GM19023 (cell line): ENCODE data around the gene CCNQ.

Experiments used
- ATAC-seq: cut with Tn5 transposase; IDR thresholded peaks from one replicate; pipeline ENCODE4 v1.9.1; 2021; ENCODE audit warnings: mild to moderate bottlenecking, moderate library complexity; ENCODE audit not compliant: unreplicated experiment

CCNQ gene

DNA sequence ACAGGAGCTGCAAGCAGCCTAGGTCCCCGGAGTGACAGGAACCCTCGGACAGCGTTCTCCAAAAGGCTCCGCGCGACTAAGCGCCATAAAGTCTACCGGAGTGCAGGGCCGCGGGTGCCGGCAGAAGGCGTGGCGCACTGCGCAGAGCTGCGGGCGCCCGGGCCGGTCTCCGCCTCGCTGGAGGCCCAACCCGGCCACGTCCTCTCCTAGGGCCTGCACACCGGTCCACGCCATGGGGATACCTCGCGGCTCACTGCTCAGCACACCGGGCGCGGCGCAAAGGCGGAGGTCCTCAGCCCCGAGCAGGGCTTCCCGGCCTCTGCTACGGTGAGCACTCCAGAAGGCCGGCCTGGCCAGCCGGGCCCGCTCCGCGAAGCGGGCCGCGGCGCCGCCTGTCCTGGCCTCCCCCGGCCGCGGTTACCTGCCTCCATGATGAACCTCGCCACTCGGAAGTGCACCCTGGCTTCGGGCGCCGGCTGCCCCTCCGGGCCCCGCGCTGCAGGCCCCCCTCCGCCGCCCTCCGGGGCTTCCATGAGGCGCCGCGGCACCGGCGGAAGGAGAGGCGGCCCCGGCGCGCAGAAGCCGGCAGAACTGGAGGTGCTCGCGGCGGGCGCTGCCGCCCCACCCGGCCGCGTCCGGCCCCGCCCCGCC, at the start of gene CCNQ:
CCNQ (minus strand) TSS at position 599 of the 651 bp plus-strand sequence; CDS start at position 533, 66 bp downstream.
- ATAC-seq = peak; percentile 53

DNA sequence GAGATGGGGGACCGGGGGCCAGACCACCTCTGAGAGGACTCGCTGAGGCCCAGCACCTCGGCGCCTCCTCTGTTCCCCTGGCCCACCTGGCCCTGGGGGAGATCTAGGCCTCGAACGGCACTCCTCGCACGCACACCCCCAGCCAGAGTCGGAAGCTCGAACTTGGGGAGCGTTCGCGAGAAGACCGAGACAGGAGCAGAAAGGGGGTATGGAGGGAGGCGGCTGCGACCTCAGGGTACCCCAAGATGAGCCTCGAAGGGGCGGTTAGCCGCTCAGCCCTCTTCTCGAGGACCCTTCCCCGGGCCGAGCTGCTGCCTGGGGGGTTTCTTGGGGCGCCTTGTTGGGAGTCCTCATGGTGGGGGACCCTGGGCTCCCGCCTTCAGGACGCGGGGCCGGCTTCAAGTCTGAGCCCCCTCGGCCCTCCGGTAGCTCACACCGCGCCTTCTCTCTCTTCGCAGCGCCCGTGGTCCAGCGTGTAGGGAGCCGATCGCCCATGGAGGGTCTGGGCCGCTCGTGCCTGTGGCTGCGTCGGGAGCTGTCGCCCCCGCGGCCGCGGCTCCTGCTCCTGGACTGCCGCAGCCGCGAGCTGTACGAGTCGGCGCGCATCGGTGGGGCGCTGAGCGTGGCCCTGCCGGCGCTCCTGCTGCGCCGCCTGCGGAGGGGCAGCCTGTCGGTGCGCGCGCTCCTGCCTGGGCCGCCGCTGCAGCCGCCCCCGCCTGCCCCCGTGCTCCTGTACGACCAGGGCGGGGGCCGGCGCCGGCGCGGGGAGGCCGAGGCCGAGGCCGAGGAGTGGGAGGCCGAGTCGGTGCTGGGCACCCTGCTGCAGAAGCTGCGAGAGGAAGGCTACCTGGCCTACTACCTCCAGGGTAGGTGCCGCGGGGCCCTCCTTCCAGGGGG, 48.8 kb upstream of the CCNQ start:
- no peak for ATAC-seq

DNA sequence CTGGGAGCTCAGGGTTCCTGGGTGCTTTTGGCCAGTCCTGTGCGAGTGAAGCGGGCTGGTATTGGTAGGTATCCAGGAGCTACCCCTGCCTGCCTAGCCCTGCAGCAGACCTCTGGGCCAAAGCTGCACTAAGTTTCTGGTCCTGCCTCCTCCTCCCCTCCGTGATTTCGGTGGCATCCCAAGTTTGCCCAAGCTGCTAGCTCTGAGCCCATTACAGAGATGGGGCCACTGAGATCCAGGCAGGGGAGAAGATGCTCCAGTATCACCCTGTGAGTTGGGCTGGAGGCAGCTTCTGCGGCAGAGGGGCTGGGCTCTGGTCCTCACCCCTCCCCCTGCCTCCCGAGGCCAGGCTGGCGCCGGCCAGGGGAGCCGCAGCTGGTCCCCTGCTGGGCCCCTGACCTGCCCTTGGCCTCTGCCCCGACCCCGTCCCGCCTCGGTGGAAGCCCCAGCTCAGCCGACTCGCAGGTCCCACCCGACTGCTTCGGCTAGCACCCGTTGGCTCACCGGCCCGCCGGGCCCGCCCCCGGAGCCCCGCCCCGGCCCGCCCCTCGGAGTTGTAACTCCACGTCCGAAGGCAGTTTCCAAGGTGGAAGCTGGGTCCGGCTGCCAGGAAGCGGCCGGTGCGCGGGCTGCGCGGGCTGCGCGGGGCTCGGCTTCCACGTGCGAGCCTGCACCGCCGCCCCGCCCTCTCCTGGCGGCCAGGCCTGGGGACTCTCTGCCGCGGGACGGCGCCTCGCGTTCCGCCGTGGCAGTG, 47.9 kb upstream of the CCNQ start, which contains the start of gene DUSP9:
DUSP9 (plus strand) TSS at position 584 of the 754 bp plus-strand sequence. CDS start 751 bp downstream, outside the sequence.
- no peak for ATAC-seq

DNA sequence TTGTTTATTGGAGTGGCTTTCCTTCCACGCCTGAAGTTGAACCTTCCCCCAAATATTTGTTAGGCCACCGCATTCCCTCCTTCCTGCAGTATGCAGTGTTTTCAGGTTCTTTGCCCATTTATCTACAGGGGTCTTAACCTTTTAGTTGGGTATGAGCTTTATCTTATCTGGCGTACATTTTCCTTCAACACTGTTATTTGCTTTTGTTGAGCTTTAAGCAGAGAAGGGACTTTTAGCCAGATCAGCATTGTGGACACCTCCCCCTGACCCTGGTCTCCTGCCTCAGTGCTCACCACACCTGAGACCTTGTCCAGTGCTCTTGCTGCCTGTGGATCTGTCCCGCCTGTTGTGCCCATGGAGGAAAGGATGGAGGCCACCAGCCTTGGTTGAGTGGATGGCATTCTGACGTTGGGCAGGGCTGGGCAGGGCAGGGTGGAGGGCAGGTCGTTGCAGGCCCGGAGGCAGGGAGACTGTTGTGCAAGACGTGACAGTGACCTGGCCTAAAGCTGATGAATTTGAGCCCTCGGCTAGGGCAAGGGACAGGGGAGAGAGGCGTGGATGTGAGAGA, 47.1 kb upstream of the CCNQ start:
- no peak for ATAC-seq

DNA sequence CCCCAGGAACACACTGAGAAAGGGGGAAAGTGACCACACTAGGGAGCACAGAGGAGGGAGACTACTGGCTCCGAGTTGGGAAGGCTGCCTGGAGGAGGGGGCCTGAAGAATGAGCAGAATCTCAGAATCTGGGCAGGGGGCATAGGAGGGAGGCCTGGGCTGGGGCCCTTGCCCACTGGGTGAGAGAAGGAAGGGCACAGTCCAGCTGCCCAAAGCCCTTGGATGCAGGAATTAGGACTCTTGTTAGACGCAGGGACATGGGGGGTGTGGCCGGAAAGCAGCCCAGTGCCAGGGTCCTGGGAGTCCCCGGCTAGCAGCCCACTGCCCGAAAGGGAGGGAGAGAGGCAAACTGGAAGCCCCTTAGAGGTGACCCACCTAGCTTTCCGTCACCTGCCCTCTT, 46.2 kb upstream of the CCNQ start:
- ATAC-seq = no peak

DNA sequence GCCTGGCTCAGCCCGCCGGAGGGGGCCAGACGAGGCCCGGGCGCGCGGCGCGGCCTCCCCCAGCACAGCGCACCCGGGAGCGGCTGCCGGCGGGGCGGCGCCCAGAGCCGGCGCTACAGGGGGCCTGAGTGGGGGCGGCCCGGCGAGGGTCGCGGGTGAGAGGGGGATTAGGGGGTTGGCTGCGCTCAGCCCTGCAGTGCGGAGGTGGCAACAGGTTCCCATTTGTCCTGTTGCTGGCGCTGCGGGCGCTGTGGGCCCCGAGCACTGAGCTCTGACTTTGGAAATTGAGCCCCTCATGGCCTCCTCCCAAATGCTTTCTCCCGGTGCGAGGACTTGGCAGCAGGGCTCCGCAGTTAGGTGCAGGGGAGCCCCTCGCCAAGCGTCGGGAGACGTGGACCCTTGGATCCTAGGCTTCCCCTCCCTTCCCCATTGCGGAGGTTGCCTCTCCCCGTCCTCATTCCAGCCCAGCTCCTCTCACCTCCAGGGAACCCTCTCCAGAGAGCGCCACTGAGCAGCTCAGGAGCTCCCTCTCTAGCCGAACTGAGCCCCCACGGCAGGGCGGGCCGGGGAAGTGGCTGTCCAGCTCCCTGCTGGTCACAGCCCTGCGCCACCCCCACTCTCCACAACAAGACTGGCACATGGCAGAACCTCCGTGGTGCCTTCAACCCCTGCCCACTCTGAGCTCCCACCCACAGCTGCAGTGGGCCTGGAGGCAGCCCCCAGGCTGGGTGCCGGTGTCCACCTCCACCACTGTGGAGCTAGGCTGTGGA, 45.6 kb upstream of the CCNQ start:
- no peak for ATAC-seq

DNA sequence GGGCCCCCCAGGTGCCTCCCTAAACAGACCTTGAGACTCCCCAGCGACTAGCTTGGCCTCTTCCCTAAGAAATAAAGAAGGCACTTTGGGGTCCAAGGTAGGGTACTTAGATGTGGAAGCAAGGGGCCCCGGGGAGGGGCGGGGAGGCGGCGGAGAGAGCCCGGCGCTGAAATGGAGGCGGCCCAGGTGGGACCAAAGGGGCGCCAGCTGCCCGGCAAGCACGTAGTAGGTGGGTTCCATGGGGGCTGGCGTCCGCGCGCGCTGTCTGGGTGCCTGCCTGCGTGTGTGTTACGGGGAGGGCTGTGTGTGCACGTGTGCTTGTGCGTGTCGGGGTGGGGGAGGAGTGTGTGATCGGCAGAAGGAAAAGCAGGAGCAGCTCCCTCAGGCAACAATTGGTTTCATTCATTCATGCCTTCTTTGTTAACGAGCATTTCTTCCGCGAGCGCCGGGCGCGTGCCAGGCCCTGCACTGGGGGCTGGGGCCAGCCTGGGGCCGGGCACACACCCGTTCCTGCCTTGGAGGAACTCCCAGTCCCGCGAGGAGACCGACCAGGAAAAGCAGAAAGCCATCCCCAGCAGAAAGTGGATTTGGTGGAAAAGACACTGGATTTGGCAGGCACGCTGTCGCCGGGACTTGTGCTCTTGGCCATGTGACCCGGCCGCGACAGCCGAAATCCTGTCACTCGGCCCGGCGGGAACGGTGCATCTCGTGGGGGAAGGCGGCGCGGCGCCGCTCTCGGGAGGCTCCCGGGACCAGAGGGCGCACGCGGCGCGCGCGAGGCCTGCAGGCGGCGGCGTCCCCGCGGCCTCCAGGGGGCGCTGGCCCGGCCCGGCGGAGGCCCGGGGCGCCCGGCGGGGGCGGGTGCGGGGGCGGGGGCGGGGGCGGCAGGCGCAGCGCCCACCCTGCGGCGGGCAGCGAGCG, 44.8 kb upstream of the CCNQ start:
- no peak for ATAC-seq

DNA sequence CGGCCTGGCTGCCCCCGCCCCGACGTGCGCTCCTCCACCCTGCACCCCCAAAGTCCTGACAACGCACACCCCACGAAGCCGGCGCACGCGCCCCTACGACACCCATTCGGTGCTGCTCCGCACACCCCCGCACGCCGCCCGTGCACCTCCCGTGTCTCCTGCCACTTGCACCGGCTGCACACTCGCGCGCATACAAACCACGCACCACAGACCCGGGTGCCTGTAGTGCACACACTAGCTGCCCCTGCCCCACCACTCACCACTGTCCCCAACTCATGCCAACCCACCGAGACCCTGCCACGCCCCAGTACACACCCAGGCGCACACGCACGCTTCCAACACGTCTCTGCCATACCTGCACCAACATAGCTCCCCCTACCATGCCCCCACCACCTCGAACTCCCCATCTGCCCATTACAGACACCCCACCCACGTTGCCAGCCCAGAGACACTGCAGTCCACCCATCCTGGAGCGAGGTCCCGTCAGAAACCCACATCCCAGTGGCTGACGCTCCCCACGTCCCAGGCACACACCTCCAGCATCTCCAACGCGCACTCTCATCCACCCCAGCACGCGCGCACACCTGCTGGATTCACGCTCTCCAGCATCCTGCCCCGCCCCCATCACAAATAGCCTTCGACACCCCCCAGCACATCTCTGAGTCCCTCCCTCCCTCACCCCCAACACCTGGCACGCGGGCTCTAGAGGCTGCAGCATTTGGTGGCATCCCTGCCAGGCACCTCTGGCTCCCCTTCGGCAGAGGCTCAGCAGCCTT, 43.9 kb upstream of the CCNQ start:
- no peak for ATAC-seq

DNA sequence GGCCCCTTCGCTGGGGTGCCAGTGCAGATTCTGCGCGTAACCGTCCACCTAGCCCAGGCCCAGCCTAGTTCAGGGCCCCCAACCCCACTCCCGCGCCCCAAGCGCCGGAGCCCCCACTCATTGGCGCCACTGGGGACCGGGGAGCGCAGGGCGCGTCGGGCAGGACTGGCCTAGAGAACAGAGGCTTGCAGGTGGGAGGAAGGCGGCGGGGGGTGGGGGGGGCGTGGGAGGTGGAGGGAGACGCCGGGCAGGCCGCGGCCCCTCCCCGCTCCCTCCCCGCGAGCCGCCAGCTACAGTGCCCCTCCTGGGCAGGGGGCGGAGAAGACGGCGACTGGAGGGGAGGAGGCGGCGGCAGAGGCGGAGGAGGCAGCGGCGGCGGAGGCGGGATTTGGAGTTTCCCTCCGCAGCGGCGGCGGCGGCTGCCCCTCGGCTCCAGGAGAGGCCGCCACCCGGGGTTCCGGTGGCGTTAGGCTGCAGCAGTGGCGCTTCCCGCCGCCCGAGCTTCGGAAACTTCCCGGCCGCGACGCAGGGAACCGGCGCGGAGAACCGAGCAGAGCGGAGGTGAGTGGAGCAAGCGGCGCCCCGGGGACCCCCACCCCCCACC, 43.2 kb upstream of the CCNQ start:
- no peak for ATAC-seq

DNA sequence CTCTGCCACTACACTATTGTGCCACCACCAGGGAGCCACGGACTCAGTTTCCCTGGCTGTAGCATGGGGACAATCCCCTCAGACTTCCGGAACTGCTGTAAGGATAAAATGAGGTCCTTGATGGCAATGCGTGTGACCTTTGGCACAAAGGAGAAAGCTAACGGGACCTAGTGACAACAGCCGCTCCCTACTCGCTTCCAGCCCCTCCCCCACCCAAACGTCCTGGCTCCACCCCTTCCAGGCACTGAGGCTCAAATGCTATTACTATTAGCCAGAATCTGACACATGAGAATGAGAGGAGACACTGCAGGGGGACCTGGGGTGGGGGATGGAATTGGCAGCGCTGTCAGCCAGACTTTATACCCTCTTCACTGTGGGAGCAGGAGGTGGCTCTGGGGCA, 42.7 kb upstream of the CCNQ start:
- ATAC-seq = no peak

DNA sequence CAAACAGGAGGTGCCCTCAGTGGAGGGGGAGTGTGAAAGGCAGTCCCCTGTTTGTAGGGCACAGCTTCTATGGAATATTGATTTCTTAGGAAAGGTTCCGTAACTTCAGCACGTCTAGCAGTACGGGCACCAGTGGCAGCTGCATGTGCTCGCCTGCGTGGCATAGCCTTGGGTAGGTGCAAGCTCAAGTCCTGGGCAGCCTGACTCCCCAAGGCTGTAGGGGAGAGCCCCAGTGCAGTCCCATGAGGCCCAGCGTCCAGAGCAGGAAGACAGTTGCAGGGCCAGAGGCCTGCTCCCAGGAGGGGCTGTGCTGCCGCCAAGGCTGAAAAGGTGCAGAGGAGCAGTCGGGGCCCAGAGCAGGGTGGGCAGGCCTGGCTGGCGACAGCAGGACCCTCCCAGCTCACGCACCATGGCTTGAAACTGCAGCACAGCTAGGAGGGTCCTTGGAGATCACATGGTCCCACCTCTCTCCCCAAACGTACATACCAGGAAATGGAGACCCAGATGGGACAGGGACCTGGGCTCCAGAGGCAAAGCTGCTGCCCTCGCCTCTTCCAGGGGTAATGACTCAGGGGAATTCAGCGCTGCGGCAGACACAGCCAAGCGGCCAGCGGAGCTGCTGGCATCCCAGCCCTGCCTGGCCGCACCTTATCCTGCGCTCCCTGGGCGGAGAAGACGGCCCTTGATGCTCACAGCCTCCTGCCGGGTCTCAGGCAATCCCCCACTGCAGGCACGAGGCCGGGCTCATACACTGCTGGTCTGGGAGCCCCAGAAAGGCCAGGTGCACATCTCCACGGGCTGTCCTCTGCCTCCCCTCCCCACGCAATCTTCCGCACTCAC, 42.0 kb upstream of the CCNQ start:
- ATAC-seq = no peak

DNA sequence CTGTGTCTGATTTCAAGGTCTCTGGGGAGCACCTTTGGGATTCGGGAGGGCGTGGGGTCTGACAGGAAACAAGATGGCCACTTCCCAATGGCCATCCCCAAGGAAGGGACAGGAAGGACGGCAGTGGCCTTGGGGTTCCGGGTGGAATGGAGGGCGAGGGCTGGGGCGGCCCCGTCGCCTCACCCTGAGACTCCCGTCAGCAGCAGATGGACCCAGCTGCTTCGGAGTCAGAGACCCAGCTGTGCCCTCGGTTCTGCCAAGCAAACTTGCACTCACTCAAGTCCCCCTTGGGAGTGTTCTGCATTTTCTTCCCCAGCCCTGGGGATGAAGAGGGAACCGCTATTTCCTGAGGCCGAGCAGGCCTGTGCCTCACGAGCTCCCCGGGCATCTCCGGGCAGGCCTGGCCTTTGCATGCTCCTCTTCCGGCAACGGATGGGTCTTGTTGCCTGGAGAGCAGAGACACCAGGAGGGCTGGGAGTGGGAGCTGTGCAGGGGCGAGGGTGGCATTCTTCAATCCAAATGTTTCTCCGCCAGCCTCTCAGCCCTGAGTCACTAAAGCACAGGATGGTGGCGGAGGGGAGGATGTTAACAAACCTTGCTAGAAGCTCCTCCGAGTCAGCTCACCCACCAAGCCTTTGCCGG, 41.2 kb upstream of the CCNQ start:
- no peak for ATAC-seq

DNA sequence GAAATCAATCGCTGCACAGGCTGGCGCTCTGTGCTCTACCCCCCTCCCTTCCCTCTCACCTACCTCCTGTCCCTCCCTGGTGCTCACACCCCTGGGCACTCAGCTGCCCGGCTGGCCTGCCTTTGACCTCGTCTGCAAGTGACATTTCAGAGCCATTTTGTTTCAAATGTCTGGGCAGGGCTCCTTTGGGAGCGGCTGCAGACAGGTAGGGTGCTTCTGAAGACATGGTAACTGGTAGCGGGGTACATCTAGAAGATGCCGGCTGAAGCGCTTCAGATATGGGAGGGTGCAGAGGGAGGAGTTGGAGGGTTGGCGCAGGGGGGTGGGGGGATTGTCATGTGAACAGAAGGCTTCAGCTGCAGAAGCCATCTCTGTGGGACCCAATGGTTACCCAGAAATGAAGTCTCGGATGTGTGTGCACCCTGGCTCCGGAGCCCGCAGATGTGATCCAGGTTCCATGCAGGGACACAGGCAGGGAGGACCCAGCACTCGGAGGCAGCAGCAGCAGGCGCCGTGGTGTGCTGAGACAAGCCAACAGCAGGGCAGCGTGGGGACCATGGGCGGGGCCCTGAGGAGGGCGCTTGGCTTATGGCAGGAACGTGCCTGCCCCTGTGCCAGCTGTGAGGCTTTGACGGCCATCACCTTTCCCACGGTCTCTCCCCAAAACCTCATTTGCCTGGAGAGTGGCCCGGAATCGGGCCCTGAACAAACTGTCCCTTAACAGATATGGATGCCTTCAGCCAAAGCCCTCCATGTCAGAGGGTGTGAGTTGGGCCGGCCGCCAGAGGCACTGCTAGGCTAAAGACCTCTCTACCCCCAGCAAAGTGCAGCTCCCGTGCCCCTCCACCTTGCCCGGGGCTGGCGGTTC, 40.5 kb upstream of the CCNQ start:
- ATAC-seq = no peak

DNA sequence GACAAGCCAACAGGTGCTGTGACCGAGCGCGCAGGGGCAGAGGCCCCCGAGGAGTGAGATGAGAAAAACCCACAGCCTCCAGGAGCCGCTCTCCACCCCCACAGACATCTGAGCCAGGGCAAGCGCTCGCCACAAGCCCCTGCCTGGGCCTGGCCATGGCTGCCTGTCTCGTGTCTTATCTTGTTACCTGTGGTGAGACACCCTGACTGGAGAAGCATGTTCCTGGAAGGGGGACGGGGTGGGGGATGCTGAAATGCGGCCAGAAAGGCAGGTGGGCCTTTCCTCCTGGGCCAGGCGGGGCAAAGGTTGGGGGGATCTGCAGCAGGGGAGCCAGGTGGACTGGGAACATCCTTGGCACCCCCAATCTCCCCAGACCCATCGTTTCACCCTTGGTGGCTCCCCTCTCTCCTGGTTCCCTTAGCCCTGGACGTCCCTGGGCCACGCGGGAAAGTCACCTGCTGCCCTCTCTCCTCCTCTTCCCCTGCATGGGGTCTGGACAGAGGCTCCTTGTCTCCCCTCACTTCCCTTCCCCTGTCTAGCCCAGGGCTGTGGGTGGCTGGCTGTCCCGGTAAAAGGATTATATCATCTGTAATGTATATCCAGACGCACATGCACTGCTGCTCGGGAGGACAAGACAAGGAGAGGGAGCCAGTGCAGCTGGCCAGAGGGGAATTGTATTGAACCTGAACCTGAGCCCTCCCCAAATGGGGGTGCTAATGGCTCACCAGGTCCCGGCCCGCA, 39.7 kb upstream of the CCNQ start:
- no peak for ATAC-seq

DNA sequence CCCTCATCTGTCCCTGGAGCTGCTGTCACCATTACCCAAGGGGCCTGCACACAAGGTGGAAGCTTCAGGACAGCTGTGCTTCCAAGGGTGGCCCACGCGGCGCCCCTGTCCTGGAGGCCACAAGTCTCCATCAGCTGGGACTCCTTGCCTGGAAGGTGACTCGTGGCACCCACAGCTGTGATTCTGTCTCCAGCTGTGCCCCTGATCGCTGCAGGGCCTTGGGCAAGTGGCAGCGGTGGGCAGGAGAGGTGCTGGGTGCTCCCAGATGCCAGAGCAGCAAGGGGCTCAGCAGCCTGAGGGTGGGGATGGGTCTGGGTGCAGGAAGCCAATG, 39.1 kb upstream of the CCNQ start:
- ATAC-seq = no peak
